Measurements from ENCODE around the gene TENM3.

TENM3 gene

GRCh38 chr4:182400790-182401189, 157.6 kb downstream of the TENM3 start:
- Histone ChIP-seq H3K18ac (ENCODE audit: low read length) (no peak overlapping the region), H3K23ac (ENCODE audit: low read depth, low read length, poor library complexity) (no peak overlapping the region)

GRCh38 chr4:182404376-182404775, 161.2 kb downstream of the TENM3 start:
- H3K9ac ChIP-seq (ENCODE audit: low read depth, low read length, poor library complexity), result no peak overlapping the region
- DNase-seq (ENCODE audit: low spot score), result no peak

More at GRCh38 chr4:182400790-182401189, 157.6 kb downstream of the TENM3 start:
- Histone ChIP-seq H2BK15ac (ENCODE audit: low read length) (no peak overlapping the region), H3K9ac (ENCODE audit: low read depth, low read length, poor library complexity) (no peak overlapping the region), H2BK120ac (ENCODE audit: low read depth, low read length) (no peak overlapping the region), H3K14ac (ENCODE audit: low read length) (no peak overlapping the region), H2BK5ac (ENCODE audit: low read length) (no peak overlapping the region), H3K27me3 (ENCODE audit: control insufficient read depth in 3 of 3, insufficient read depth in 3 of 3, low read depth in 1 of 3, low read length in 3 of 3) (no peaks in the 10 kb centered on the region), H3K79me1 (ENCODE audit: low read depth, low read length) (no peaks in the 10 kb centered on the region), H2BK12ac (ENCODE audit: low read length) (no peak overlapping the region), H2AFZ (ENCODE audit: low read length) (no peak overlapping the region), H4K8ac (ENCODE audit: low read depth, low read length) (no peak overlapping the region), H3K36me3 (replicated peaks in 1 of 2; ENCODE audit: control insufficient read depth in 2 of 2, insufficient read depth in 2 of 2, low read length in 2 of 2) (peaks cover 0 to 5% of the 10 kb centered on the region in 2 donors), H3K9me3 (replicated peaks in 1 of 2; ENCODE audit: control insufficient read depth in 2 of 2, insufficient read depth in 1 of 2, low read depth in 1 of 2, low read length in 2 of 2) (peaks cover 1 to 4% of the 10 kb centered on the region in 2 donors), H3K4me2 (ENCODE audit: insufficient read depth, low read length, poor library complexity, severe bottlenecking) (no peak overlapping the region), H2AK5ac (ENCODE audit: low read depth, low read length) (no peak overlapping the region), H4K91ac (ENCODE audit: low read depth, low read length, poor library complexity) (no peak overlapping the region), H3K27ac (replicated peaks; ENCODE audit: low read length) (no peak overlapping the region), H3K4me1 (ENCODE audit: control insufficient read depth in 2 of 2, insufficient read depth in 1 of 2, low read depth in 1 of 2, low read length in 2 of 2) (no peaks in the 10 kb centered on the region), H3K4ac (ENCODE audit: low read length) (no peak overlapping the region), H3K4me3 (ENCODE audit: low read length in 2 of 2) (no peak overlapping the region)
- no peak for DNase-seq (ENCODE audit: low spot score)
- no CpG with 5 or more reads among the region's 7 CpGs for WGBS, 2 donors (ENCODE audit: extremely low coverage in 2 of 2, insufficient read length in 2 of 2, insufficient replicate concordance in 1 of 2)

GRCh38 chr4:182405087-182405486, 161.9 kb downstream of the TENM3 start:
- H3K4me3 ChIP-seq (ENCODE audit: low read length in 2 of 2), result no peak overlapping the region
- no peaks in the 10 kb centered on the region for H3K79me1 ChIP-seq (ENCODE audit: low read depth, low read length)
- no peak for DNase-seq (ENCODE audit: low spot score)
- no peak overlapping the region for H3K4ac ChIP-seq (ENCODE audit: low read length)
- no peaks in the 10 kb centered on the region for H3K27me3 ChIP-seq (ENCODE audit: control insufficient read depth in 3 of 3, insufficient read depth in 3 of 3, low read depth in 1 of 3, low read length in 3 of 3)
- H3K9ac ChIP-seq (ENCODE audit: low read depth, low read length, poor library complexity), result no peak overlapping the region
- no peak overlapping the region for H2AFZ ChIP-seq (ENCODE audit: low read length)
- H2BK5ac ChIP-seq (ENCODE audit: low read length), result no peak overlapping the region
- H4K8ac ChIP-seq (ENCODE audit: low read depth, low read length), result no peak overlapping the region
- no peaks in the 10 kb centered on the region for H3K4me1 ChIP-seq (ENCODE audit: control insufficient read depth in 2 of 2, insufficient read depth in 1 of 2, low read depth in 1 of 2, low read length in 2 of 2)
- no peak overlapping the region for H3K18ac ChIP-seq (ENCODE audit: low read length)
- no peak overlapping the region for H2BK15ac ChIP-seq (ENCODE audit: low read length)
- no peak overlapping the region for H3K23ac ChIP-seq (ENCODE audit: low read depth, low read length, poor library complexity)
- no peak overlapping the region for H2AK5ac ChIP-seq (ENCODE audit: low read depth, low read length)
- H3K27ac ChIP-seq (replicated peaks; ENCODE audit: low read length), result no peak overlapping the region
- no peak overlapping the region for H3K4me2 ChIP-seq (ENCODE audit: insufficient read depth, low read length, poor library complexity, severe bottlenecking)
- H3K36me3 ChIP-seq (replicated peaks in 1 of 2; ENCODE audit: control insufficient read depth in 2 of 2, insufficient read depth in 2 of 2, low read length in 2 of 2), result peaks cover 3 to 5% of the 10 kb centered on the region in 2 donors
- H2BK12ac ChIP-seq (ENCODE audit: low read length), result no peak overlapping the region
- no peak overlapping the region for H2BK120ac ChIP-seq (ENCODE audit: low read depth, low read length)
- peaks cover 1 to 6% of the 10 kb centered on the region in 2 donors for H3K9me3 ChIP-seq (replicated peaks in 1 of 2; ENCODE audit: control insufficient read depth in 2 of 2, insufficient read depth in 1 of 2, low read depth in 1 of 2, low read length in 2 of 2)
- WGBS, 2 donors (ENCODE audit: extremely low coverage in 2 of 2, insufficient read length in 2 of 2, insufficient replicate concordance in 1 of 2), result no CpG with 5 or more reads among the region's 11 CpGs
- no peak overlapping the region for H3K14ac ChIP-seq (ENCODE audit: low read length)
- no peak overlapping the region for H4K91ac ChIP-seq (ENCODE audit: low read depth, low read length, poor library complexity)

More at GRCh38 chr4:182404376-182404775, 161.2 kb downstream of the TENM3 start:
- Histone ChIP-seq H3K36me3 (replicated peaks in 1 of 2; ENCODE audit: control insufficient read depth in 2 of 2, insufficient read depth in 2 of 2, low read length in 2 of 2) (peaks cover 3 to 5% of the 10 kb centered on the region in 2 donors), H3K27me3 (ENCODE audit: control insufficient read depth in 3 of 3, insufficient read depth in 3 of 3, low read depth in 1 of 3, low read length in 3 of 3) (no peaks in the 10 kb centered on the region), H3K4me1 (ENCODE audit: control insufficient read depth in 2 of 2, insufficient read depth in 1 of 2, low read depth in 1 of 2, low read length in 2 of 2) (no peaks in the 10 kb centered on the region), H3K14ac (ENCODE audit: low read length) (no peak overlapping the region), H3K27ac (replicated peaks; ENCODE audit: low read length) (no peak overlapping the region), H2BK5ac (ENCODE audit: low read length) (no peak overlapping the region), H2BK120ac (ENCODE audit: low read depth, low read length) (no peak overlapping the region), H3K4ac (ENCODE audit: low read length) (no peak overlapping the region), H3K9me3 (replicated peaks in 1 of 2; ENCODE audit: control insufficient read depth in 2 of 2, insufficient read depth in 1 of 2, low read depth in 1 of 2, low read length in 2 of 2) (peaks cover 1 to 4% of the 10 kb centered on the region in 2 donors), H4K8ac (ENCODE audit: low read depth, low read length) (no peak overlapping the region), H2BK15ac (ENCODE audit: low read length) (no peak overlapping the region), H3K4me2 (ENCODE audit: insufficient read depth, low read length, poor library complexity, severe bottlenecking) (no peak overlapping the region), H2AK5ac (ENCODE audit: low read depth, low read length) (no peak overlapping the region), H3K79me1 (ENCODE audit: low read depth, low read length) (no peaks in the 10 kb centered on the region), H2AFZ (ENCODE audit: low read length) (no peak overlapping the region), H3K23ac (ENCODE audit: low read depth, low read length, poor library complexity) (no peak overlapping the region), H2BK12ac (ENCODE audit: low read length) (no peak overlapping the region), H3K18ac (ENCODE audit: low read length) (no peak overlapping the region), H4K91ac (ENCODE audit: low read depth, low read length, poor library complexity) (no peak overlapping the region), H3K4me3 (ENCODE audit: low read length in 2 of 2) (no peak overlapping the region)
- no CpG with 5 or more reads among the region's 7 CpGs for WGBS, 2 donors (ENCODE audit: extremely low coverage in 2 of 2, insufficient read length in 2 of 2, insufficient replicate concordance in 1 of 2)

GRCh38 chr4:182409271-182409670, 166.1 kb downstream of the TENM3 start:
- Histone ChIP-seq H2BK12ac (ENCODE audit: low read length) (no peak overlapping the region), H3K18ac (ENCODE audit: low read length) (no peak overlapping the region), H3K4me3 (ENCODE audit: low read length in 2 of 2) (no peak overlapping the region), H3K4ac (ENCODE audit: low read length) (no peak overlapping the region), H3K9me3 (replicated peaks in 1 of 2; ENCODE audit: control insufficient read depth in 2 of 2, insufficient read depth in 1 of 2, low read depth in 1 of 2, low read length in 2 of 2) (peaks cover 2 to 28% of the 10 kb centered on the region in 2 donors), H3K23ac (ENCODE audit: low read depth, low read length, poor library complexity) (no peak overlapping the region), H4K8ac (ENCODE audit: low read depth, low read length) (no peak overlapping the region), H3K79me1 (ENCODE audit: low read depth, low read length) (no peaks in the 10 kb centered on the region), H3K4me1 (ENCODE audit: control insufficient read depth in 2 of 2, insufficient read depth in 1 of 2, low read depth in 1 of 2, low read length in 2 of 2) (no peaks in the 10 kb centered on the region), H2AFZ (ENCODE audit: low read length) (no peak overlapping the region), H3K27me3 (ENCODE audit: control insufficient read depth in 3 of 3, insufficient read depth in 3 of 3, low read depth in 1 of 3, low read length in 3 of 3) (no peaks in the 10 kb centered on the region), H4K91ac (ENCODE audit: low read depth, low read length, poor library complexity) (no peak overlapping the region), H2BK120ac (ENCODE audit: low read depth, low read length) (no peak overlapping the region), H3K14ac (ENCODE audit: low read length) (no peak overlapping the region), H2BK5ac (ENCODE audit: low read length) (no peak overlapping the region), H3K9ac (ENCODE audit: low read depth, low read length, poor library complexity) (no peak overlapping the region), H3K27ac (replicated peaks; ENCODE audit: low read length) (no peak overlapping the region), H3K4me2 (ENCODE audit: insufficient read depth, low read length, poor library complexity, severe bottlenecking) (no peak overlapping the region), H2BK15ac (ENCODE audit: low read length) (no peak overlapping the region), H3K36me3 (replicated peaks in 1 of 2; ENCODE audit: control insufficient read depth in 2 of 2, insufficient read depth in 2 of 2, low read length in 2 of 2) (peaks cover 3 to 21% of the 10 kb centered on the region in 2 donors), H2AK5ac (ENCODE audit: low read depth, low read length) (no peak overlapping the region)
- DNase-seq (ENCODE audit: low spot score), result no peak
- WGBS, 2 donors (ENCODE audit: extremely low coverage in 2 of 2, insufficient read length in 2 of 2, insufficient replicate concordance in 1 of 2), result no CpG with 5 or more reads among the region's 5 CpGs

Data from neuronal stem cell (in vitro differentiated cells).